Lower lobe of right lung (tissue), 2 donors: Measurements from ENCODE around the gene RPEL1. TPM values are rescaled to one million over a fixed set of nuclear protein-coding genes. Genes with fewer than 3 reads are reported as not detected.

Experiments
- ATAC-seq, 2 donors: fragments of 200-7000 bp; cut with Tn5 transposase; one replicate each; pipeline ENCODE4 v1.9.1; 2020 to 2022; ENCODE audit warnings: mild to moderate bottlenecking in 2 of 2, moderate library complexity in 2 of 2
- DNase-seq: peaks from one replicate; pipeline ENCODE4 v3.0.0-alpha.2; 2020
- H3K27ac ChIP-seq: fragments of 200-600 bp; one replicate; pipeline ENCODE4 v1.8.0; 2022
- H3K27me3 ChIP-seq: fragments of 200-600 bp; one replicate; pipeline ENCODE4 v1.8.0; 2022; ENCODE audit warnings: low read depth
- H3K36me3 ChIP-seq: fragments of 200-600 bp; one replicate; pipeline ENCODE4 v1.8.0; 2022; ENCODE audit warnings: mild to moderate bottlenecking
- H3K4me1 ChIP-seq: fragments of 200-600 bp; one replicate; pipeline ENCODE4 v1.8.0; 2022
- H3K4me3 ChIP-seq: fragments of 200-600 bp; one replicate; pipeline ENCODE4 v1.8.0; 2022; ENCODE audit warnings: mild to moderate bottlenecking
- H3K9me3 ChIP-seq: fragments of 200-600 bp; one replicate; pipeline ENCODE4 v1.8.0; 2022
- intact Hi-C: fragments of 100-400 bp; cut with DNase I; formaldehyde crosslinking; loops from one replicate; pipeline ENCODE4 v1.11.0; 2022
- total RNA-seq: library from RNA; stranded (reverse); fragmentation: NEBNext Ultra II Directional; extraction: Animal tissue kit (Norgen Biotek cat#: 25700); gene quantifications from one replicate; pipeline ENCODE4 v1.2.1, GENCODE V29; 2021
- TF ChIP-seq, protein P1 (sequence below): fragments of 200-600 bp; IDR thresholded peaks from one replicate; pipeline ENCODE4 v1.8.0; 2022; ENCODE audit warnings: antibody characterized with exemption, mild to moderate bottlenecking
- donor health status: DM: no; HTN: yes; CAD: no; lungs with severe emphysema.

The RPEL1 gene
- total RNA-seq, 1 donor from 2014 or later = 0.30 TPM

DNA sequence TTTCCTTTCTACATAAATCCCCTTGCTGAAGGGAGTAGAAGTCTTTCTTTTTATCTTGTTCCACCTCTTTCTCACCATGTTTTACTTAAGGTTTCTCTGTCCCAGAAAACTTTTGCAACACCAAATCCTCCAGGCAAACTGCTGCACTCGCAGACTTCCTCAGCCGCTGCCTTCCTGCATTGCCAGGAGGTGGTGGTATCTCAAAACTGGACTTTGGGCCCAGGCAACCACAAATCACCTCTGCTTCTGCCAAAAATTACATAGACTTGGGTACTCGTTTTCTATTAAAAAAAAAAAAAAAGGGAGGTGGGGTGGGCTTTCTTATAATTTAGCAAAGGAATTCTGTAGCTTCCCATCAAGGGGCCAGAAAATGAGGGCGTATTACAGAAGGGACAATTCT is 45.9 kb downstream of the RPEL1 start:
- H3K4me1 ChIP-seq = no peaks in the 10 kb centered on the region
- peaks cover 9% of the 10 kb centered on the region for H3K27me3 ChIP-seq
- no peak for DNase-seq
- H3K9me3 ChIP-seq = no peaks in the 10 kb centered on the region
- no peak overlapping the region for H3K4me3 ChIP-seq
- intact Hi-C loops = no loop called here
- no peaks in the 10 kb centered on the region for H3K36me3 ChIP-seq
- TF ChIP-seq, protein P1, sequence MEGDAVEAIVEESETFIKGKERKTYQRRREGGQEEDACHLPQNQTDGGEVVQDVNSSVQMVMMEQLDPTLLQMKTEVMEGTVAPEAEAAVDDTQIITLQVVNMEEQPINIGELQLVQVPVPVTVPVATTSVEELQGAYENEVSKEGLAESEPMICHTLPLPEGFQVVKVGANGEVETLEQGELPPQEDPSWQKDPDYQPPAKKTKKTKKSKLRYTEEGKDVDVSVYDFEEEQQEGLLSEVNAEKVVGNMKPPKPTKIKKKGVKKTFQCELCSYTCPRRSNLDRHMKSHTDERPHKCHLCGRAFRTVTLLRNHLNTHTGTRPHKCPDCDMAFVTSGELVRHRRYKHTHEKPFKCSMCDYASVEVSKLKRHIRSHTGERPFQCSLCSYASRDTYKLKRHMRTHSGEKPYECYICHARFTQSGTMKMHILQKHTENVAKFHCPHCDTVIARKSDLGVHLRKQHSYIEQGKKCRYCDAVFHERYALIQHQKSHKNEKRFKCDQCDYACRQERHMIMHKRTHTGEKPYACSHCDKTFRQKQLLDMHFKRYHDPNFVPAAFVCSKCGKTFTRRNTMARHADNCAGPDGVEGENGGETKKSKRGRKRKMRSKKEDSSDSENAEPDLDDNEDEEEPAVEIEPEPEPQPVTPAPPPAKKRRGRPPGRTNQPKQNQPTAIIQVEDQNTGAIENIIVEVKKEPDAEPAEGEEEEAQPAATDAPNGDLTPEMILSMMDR = no peak
- ATAC-seq = no peak
- H3K27ac ChIP-seq = no peak overlapping the region

- no peak for DNase-seq
- ATAC-seq = no peak
- no peaks in the 10 kb centered on the region for H3K4me1 ChIP-seq
- intact Hi-C loops = no loop called here
- TF ChIP-seq, protein P1 = no peak
- no peaks in the 10 kb centered on the region for H3K36me3 ChIP-seq
- no peak overlapping the region for H3K27ac ChIP-seq
- no peaks in the 10 kb centered on the region for H3K27me3 ChIP-seq
- H3K4me3 ChIP-seq = no peak overlapping the region
- no peaks in the 10 kb centered on the region for H3K9me3 ChIP-seq
These were observed 49.8 kb downstream of the RPEL1 start for GRCh38 chr10:103295374-103296015.

Other genes starting within 250 kb of the RPEL1 start
- 105 TPM for gene NT5C2, start 52.6 kb upstream of the RPEL1 start, total RNA-seq
- not detected for gene INA, start 31.3 kb downstream of the RPEL1 start, total RNA-seq
- 6.6 TPM for gene PCGF6, start 105.3 kb downstream of the RPEL1 start, total RNA-seq
- 4.8 TPM for gene TAF5, start 122.1 kb downstream of the RPEL1 start, total RNA-seq
- 221 TPM for gene ATP5MK, start 150.6 kb downstream of the RPEL1 start, total RNA-seq
- gene PDCD11, start 150.7 kb downstream of the RPEL1 start, total RNA-seq = 21.6 TPM
- gene CALHM2, start 206.5 kb downstream of the RPEL1 start, total RNA-seq = 45.0 TPM
- gene CALHM1, start 213.0 kb downstream of the RPEL1 start, total RNA-seq = 0.15 TPM
- gene CALHM3, start 233.4 kb downstream of the RPEL1 start, total RNA-seq = not detected
- 0.95 TPM for gene NEURL1, start 247.8 kb downstream of the RPEL1 start, total RNA-seq